Endothelial cell (in vitro differentiated cells): ENCODE measurements around the gene FOLR1. TPM values are rescaled to one million over a fixed set of nuclear protein-coding genes. Genes with fewer than 3 reads are reported as not detected.

Experiments used
- DNase-seq: peaks from one replicate; pipeline ENCODE4 v3.0.0; 2021; ENCODE audit warnings: low spot score
- H3K27ac Mint-ChIP-seq: one replicate; pipeline ENCODE4 v1.8.0; 2021; ENCODE audit warnings: mixed read lengths, inconsistent platforms; ENCODE audit not compliant: unreplicated experiment
- H3K27me3 Mint-ChIP-seq: one replicate; pipeline ENCODE4 v1.8.0; 2021; ENCODE audit warnings: mild to moderate bottlenecking, moderate library complexity, mixed read lengths, inconsistent platforms; ENCODE audit not compliant: unreplicated experiment
- H3K36me3 Mint-ChIP-seq: one replicate; pipeline ENCODE4 v1.8.0; 2021; ENCODE audit warnings: mild to moderate bottlenecking, low read depth, mixed read lengths, inconsistent platforms; ENCODE audit not compliant: unreplicated experiment
- H3K4me1 Mint-ChIP-seq: one replicate; pipeline ENCODE4 v1.8.0; 2021; ENCODE audit warnings: mild to moderate bottlenecking, mixed read lengths, inconsistent platforms; ENCODE audit not compliant: unreplicated experiment
- H3K4me3 Mint-ChIP-seq: one replicate; pipeline ENCODE4 v1.8.0; 2021; ENCODE audit warnings: mild to moderate bottlenecking, mixed read lengths, inconsistent platforms; ENCODE audit not compliant: unreplicated experiment
- H3K9me3 Mint-ChIP-seq: one replicate; pipeline ENCODE4 v1.8.0; 2021; ENCODE audit warnings: mixed read lengths, inconsistent platforms; ENCODE audit not compliant: unreplicated experiment
- total RNA-seq: library from RNA; stranded (reverse); fragmentation: NEBNext Ultra II Directional; extraction: Animal tissue kit (Norgen Biotek cat#: 25700); gene quantifications from one replicate; pipeline ENCODE4 v1.2.1, GENCODE V29; 2021; ENCODE audit not compliant: unreplicated experiment
- TF ChIP-seq, protein P1 (sequence below): fragments of 200-600 bp; sonication (generic); IDR thresholded peaks from one replicate; pipeline ENCODE4 v1.5.0; 2021; ENCODE audit warnings: antibody characterized with exemption; ENCODE audit not compliant: unreplicated experiment

The FOLR1 gene
- total RNA-seq, 1 donor from 2014 or later, result not detected

- peak; percentile 91 for DNase-seq
- peaks cover 3% of the 10 kb centered on the region for H3K36me3 Mint-ChIP-seq
- H3K4me1 Mint-ChIP-seq, result peaks cover 13% of the 10 kb centered on the region
- TF ChIP-seq, protein P1, sequence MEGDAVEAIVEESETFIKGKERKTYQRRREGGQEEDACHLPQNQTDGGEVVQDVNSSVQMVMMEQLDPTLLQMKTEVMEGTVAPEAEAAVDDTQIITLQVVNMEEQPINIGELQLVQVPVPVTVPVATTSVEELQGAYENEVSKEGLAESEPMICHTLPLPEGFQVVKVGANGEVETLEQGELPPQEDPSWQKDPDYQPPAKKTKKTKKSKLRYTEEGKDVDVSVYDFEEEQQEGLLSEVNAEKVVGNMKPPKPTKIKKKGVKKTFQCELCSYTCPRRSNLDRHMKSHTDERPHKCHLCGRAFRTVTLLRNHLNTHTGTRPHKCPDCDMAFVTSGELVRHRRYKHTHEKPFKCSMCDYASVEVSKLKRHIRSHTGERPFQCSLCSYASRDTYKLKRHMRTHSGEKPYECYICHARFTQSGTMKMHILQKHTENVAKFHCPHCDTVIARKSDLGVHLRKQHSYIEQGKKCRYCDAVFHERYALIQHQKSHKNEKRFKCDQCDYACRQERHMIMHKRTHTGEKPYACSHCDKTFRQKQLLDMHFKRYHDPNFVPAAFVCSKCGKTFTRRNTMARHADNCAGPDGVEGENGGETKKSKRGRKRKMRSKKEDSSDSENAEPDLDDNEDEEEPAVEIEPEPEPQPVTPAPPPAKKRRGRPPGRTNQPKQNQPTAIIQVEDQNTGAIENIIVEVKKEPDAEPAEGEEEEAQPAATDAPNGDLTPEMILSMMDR, result peak; percentile 16
- no peaks in the 10 kb centered on the region for H3K9me3 Mint-ChIP-seq
- H3K27me3 Mint-ChIP-seq, result peaks cover 9% of the 10 kb centered on the region
- peak overlapping the region; percentile 67 for H3K27ac Mint-ChIP-seq
- peak overlapping the region; percentile 86 for H3K4me3 Mint-ChIP-seq
Observed at GRCh38 chr11:72222907-72223614, 31.1 kb downstream of the FOLR1 start.

DNA sequence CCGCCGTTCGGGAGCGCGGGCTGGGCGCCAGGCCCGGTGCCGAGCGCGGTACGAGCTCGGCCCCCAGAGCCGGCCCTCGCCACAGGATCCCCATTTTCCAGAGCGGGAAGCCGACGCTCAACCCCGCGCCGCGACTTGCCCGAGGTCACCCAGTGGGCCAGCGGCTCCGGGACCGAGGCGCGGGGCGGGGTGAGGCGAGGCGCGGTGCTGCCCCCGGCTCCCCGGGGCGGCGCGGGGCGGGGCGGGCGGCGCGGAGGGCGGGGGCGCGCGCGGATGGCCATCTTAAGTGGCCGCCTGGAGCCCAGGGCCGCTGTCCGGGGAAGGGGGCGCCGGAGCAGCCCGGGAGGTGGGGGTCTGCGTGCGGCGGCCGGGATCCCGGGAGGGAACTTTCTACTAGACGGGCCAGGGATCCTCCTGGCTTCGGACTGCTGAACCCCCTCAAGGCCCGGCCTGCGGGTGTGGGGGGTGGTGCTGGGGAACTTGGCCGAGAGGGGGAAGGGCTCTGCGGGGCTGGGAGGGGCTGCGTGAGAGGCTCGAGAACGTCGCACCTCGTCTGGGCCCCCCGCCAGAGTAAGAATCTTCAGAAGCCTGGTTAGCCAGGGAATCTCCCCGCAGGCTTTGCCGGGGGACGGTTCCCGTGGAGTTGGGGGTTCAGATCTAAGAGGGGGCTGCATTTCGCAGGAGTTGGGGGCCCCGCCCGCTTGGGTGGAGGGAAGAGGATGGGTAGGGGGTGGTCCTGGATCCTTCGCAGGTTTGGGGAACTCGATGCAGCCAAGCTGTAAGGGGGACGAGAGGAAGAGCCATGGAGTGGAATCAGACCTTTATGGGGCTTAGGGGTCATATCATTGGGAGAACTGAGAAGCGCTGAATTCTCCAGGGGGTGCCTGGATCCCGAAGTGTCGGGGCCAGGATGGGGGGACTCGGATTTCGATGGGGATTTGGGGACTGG lies 31.9 kb downstream of the FOLR1 start:
- H3K27me3 Mint-ChIP-seq, result peaks cover 9% of the 10 kb centered on the region
- DNase-seq, result peak; percentile 68

GRCh38 chr11:72224564-72225410 lies 32.8 kb downstream of the FOLR1 start, which contains the start of gene INPPL1:
INPPL1 (plus strand) TSS chr11:72224767; CDS start chr11:72224985, 218 bp downstream.
- H3K27ac Mint-ChIP-seq, result peak within 1 kb of the TSS; percentile 64
- peaks cover 8% of the 10 kb centered on the region for H3K36me3 Mint-ChIP-seq
- TF ChIP-seq, protein P1, result no peak
- DNase-seq, result peak; percentile 58
- no peaks in the 10 kb centered on the region for H3K9me3 Mint-ChIP-seq
- peaks cover 9% of the 10 kb centered on the region for H3K27me3 Mint-ChIP-seq
- peaks cover 14% of the 10 kb centered on the region for H3K4me1 Mint-ChIP-seq
- H3K4me3 Mint-ChIP-seq, result peak within 1 kb of the TSS; percentile 97

More for the DNA sequence above, 31.9 kb downstream of the FOLR1 start:
- Mint-ChIP-seq H3K27ac (peak overlapping the region; percentile 64), H3K4me3 (peak overlapping the region; percentile 97), H3K9me3 (no peaks in the 10 kb centered on the region), H3K4me1 (peaks cover 11% of the 10 kb centered on the region), H3K36me3 (peaks cover 3% of the 10 kb centered on the region)
- TF ChIP-seq, protein P1, result no peak

GRCh38 chr11:72225411-72225951 lies 33.5 kb downstream of the FOLR1 start:
- Mint-ChIP-seq H3K27me3 (peaks cover 9% of the 10 kb centered on the region), H3K4me3 (peak overlapping the region; percentile 97), H3K36me3 (peaks cover 8% of the 10 kb centered on the region), H3K9me3 (no peaks in the 10 kb centered on the region), H3K4me1 (peaks cover 14% of the 10 kb centered on the region), H3K27ac (peak overlapping the region; percentile 9)
- DNase-seq, result no peak
- TF ChIP-seq, protein P1, result no peak
